NT2/D1 (cell line): ENCODE results near the gene BMP8B.

Source experiments
- SUZ12 ChIP-seq: IDR thresholded peaks from 2 replicates; pipeline ENCODE4 v1.6.1; 2011; ENCODE audit not compliant: insufficient read length, insufficient read depth; ENCODE audit errors: extremely low read depth
- YY1 ChIP-seq: IDR thresholded peaks from 2 replicates; pipeline ENCODE4 v1.6.1; 2011; ENCODE audit not compliant: insufficient read length, insufficient read depth

DNA sequence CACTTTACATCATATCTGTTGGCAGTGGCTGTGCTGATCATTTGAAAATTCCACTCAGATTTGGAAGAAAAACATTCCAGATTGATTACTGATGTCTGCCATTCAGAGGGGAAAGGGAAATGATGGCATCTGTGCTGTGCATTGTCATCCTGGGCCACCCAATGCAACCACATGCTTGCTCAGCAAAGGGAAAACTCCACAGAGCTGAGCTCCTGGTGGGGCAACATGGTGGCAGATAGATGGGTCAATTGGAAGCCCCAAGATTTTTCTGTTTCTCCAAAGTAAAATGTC lies 29.3 kb downstream of the BMP8B start:
- TF ChIP-seq SUZ12, result no peak
- no peak for TF ChIP-seq YY1
